Ovary (tissue), 3 donors: Measurements from ENCODE around the gene PSME4.

Source experiments
- CTCF ChIP-seq, 3 donors: fragments of 450-650 bp in 2 of 3; fragments of 200-600 bp in 1 of 3; IDR thresholded peaks; one replicate each; pipeline versions ENCODE4 v1.5.1 to v1.8.0; 2016 to 2022; ENCODE audit warnings: antibody characterized with exemption in 3 of 3, mild to moderate bottlenecking in 1 of 3
- EP300 ChIP-seq: sonication (generic); formaldehyde crosslinking; IDR thresholded peaks from one replicate; pipeline ENCODE4 v1.6.1; 2017; ENCODE audit warnings: antibody characterized with exemption
- POLR2A ChIP-seq: fragments of 450-650 bp; IDR thresholded peaks from one replicate; pipeline ENCODE4 v1.6.1; 2017; ENCODE audit warnings: antibody characterized with exemption, mild to moderate bottlenecking, moderate library complexity
- donor health status: DM: no; HTN: no; CAD: no.

GRCh38 chr2:54008439-54008838 lies 37.6 kb upstream of the PSME4 start:
- TF ChIP-seq CTCF (IDR thresholded peaks at IDR 0.05) (no peak), POLR2A (no peak), EP300 (no peak)
